M059J (cell line): ENCODE results near the gene DIO3. TPM values are rescaled to one million over a fixed set of nuclear protein-coding genes. Genes with fewer than 3 reads are reported as not detected.
"Not testable (repeated sequence)": the region's sequence is repeated elsewhere in the genome, so short reads cannot be mapped to it uniquely, and the experiment has no call there.

Experiments used
- DNase-seq: peaks from one replicate; pipeline ENCODE4 v3.0.0-alpha.2; 2012; ENCODE audit warnings: low read depth
- total RNA-seq: library from RNA; depleted of rRNA; stranded (reverse); fragments of >200 nt; shearing (Covaris generic); gene quantifications from 2 replicates; pipeline ENCODE4 v1.2.3, GENCODE V29; 2014

The DIO3 gene
- total RNA-seq, 1 experiment from 2014 or later, result not detected

DNA sequence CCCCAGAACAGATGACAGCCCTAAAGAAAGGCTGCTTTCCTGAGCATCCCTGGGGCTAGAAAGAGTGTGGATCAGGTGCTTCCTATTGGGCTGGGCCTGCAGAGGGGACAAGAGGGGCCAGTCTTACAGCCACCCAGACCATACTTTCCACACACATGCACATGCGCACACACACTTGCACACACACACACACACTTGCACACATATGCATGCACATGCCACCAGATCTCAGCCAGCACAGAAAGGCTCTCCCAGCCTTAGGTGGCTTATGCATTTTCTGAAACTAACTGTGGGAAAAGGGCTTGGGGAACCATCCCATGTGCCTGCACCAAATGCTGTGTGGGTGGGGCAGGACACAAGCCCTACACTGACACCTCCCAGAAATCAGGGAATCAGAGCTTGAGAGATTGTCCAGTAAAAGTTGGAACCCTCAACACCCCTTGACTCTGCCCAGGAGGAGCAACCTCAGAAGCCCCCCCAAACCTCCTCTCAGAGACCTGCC is 2.5 kb upstream of the DIO3 start:
- no peak for DNase-seq

DNA sequence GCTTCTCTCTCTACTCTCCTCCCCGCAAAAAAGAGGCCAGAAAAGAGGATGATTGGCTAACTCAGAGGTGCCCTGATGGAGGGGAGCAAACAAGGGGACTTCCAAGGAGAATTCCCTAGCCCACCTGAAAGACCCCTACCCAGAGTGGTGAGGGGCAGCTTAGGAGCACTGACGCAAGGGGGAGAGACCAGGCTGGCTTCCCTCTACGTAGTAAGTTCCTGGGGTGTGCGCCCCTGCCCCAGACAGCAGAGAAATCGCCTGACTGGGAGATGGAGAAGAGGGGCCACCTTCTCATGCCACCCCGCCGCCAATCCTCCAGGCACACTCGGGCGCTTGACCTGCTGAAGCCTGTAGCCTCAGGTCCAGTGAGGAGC is 2.1 kb upstream of the DIO3 start:
- no peak for DNase-seq

GRCh38 chr14:101559624-101560533 is 1.4 kb upstream of the DIO3 start:
- no peak for DNase-seq

DNA sequence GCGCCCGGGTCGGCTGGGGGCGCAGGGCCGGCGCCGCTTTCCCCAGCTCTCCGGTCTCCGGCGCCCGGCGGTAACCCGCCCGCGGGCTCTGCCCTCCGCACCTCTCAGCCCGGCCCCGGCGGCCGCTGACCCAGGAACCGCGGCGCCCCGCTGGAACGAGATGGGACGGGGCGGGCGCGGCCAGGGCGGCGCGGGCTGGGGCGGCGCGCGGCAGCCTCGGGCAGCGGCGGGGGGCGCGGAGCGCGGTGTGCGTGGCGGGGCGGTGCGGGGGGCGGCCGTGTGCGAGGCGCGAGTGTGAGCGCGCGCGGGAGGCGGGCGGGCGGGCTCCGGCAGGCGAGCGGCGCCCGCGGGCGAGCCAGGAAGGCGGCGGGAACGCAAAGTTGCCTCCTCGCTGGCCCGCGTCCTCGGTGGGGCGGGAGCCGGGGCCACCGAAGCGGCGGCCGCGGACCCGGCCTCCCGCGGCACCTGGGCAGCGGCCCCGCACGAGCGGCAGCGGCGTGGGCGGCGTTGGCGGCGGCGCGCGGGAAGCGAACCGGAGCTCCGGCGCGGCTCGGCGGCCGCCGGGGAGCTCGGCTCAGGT is 671 bp upstream of the DIO3 start:
- no peak for DNase-seq

DNA sequence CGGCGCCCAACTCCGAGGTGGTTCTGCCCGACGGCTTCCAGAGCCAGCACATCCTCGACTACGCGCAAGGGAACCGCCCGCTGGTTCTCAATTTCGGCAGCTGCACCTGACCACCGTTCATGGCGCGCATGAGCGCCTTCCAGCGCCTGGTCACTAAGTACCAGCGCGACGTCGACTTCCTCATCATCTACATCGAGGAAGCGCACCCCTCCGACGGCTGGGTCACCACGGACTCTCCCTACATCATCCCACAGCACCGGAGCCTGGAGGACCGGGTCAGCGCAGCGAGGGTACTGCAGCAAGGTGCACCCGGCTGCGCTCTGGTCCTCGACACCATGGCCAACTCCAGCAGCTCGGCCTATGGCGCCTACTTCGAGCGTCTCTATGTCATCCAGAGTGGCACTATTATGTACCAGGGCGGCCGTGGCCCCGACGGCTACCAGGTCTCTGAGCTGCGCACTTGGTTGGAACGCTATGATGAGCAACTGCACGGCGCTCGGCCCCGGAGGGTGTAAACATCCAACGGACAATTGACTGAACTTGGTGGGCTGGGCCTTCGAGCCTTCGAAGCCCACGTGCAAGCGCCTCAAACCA is 699 bp downstream of the DIO3 start:
- no peak for DNase-seq

GRCh38 chr14:101562659-101563351 is 1.5 kb downstream of the DIO3 start:
- DNase-seq, result no peak

GRCh38 chr14:101563352-101563653 is 2.0 kb downstream of the DIO3 start:
- DNase-seq, result no peak

- no peak for DNase-seq
Measured at GRCh38 chr14:101563654-101564443, 2.6 kb downstream of the DIO3 start.

DNA sequence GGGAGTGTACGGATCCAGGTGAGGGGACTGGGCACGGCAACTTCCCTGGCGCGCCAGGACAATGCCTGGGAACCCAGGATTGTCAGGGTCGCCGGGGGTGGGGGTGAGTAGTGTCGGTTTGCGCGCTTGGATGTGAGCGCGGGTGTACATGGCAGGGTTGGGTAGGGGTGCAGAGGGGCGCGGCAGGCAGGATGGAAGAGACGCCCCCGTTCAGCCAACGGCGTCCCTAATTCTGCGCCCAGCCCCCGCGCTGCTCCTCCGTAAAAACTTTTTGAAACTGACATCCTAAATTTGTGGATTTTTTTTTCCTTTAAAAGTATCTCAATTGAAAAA is 3.1 kb downstream of the DIO3 start:
- DNase-seq, result no peak

DNA sequence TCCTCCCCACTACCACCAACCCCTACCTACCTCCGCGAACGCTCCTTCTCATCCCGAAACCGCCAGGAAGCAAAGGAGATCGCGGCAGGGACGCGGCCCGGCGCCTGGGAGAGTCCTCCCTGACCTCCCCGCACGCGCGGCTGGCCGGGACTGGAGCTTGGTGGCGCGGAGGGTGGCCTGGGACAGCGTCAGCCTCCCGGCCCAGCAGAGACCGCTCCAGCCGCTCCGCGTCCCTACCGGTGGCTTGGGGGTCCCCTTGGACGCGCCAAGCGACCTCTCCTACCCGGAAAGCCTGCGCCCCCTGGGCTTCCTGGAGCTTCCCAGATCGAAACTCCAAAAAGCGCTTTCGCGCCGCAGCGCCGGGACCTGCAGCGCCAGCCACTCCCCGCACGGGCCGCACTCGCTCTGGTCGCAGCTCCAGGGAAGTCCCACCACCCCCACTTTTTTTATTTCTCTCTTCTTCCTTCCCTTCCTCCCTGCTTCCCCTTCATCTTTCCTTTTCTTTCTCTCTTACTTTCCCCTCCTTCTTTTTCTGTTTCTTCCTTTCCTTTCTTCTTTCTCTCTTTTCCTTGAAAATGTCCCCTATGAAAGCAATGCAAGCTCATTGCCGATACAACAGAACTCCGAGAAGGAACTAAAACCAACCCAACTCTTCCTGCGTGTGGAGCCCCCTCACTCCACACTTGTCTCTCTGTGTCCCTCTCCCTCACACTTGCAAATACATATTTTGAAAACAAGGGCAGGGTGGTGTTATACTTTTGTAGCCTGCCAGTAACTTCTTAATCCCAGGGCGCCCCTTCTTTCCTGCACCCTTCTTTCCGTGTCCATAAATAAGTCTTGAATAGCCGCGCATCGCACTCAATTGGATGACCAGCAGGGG is 3.8 kb downstream of the DIO3 start:
- DNase-seq, result no peak

DNA sequence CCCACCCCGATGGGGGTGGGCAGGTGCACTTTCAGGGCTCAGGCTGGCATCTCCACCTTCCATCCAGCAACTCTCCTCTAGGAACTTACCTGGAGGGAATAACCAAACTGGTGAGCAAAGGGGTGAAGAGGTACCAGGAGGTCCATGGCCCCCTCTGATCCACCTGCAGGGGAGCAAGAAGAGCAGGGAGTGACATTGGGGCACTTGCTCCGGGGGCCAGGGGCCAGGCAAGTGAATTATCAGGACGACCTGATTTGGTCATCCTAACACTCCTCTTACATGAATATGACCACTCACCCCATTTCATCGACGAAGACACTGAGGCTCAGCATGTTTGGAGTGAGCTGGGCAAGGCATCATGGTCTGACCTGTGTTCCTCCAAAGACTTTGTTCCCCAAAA is 6.0 kb downstream of the DIO3 start:
- no peak for DNase-seq

GRCh38 chr14:101571004-101571403 is 9.7 kb downstream of the DIO3 start:
- DNase-seq, result no peak

DNA sequence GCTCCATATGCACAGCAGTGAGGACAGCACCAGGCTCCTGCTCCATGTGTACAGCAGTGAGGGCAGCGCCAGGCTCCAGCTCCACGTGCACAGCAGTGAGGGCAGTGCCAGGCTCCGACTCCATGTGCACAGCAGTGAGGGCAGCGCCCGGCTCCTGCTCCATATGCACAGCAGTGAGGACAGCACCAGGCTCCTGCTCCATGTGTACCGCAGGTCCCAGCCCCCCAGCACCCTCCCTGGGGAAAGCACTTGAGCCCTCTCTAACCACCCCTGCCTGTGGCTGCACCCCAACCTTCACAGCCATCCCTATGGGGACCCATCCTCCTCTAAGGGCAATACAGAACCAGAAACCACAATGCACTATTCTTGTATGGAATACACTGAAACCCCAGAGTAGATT is 11.2 kb downstream of the DIO3 start:
- DNase-seq, result not testable (repeated sequence)

GRCh38 chr14:101573289-101573688 is 12.0 kb downstream of the DIO3 start:
- DNase-seq, result no peak

- DNase-seq, result no peak
Measured at GRCh38 chr14:101575581-101575980, 14.3 kb downstream of the DIO3 start.

DNA sequence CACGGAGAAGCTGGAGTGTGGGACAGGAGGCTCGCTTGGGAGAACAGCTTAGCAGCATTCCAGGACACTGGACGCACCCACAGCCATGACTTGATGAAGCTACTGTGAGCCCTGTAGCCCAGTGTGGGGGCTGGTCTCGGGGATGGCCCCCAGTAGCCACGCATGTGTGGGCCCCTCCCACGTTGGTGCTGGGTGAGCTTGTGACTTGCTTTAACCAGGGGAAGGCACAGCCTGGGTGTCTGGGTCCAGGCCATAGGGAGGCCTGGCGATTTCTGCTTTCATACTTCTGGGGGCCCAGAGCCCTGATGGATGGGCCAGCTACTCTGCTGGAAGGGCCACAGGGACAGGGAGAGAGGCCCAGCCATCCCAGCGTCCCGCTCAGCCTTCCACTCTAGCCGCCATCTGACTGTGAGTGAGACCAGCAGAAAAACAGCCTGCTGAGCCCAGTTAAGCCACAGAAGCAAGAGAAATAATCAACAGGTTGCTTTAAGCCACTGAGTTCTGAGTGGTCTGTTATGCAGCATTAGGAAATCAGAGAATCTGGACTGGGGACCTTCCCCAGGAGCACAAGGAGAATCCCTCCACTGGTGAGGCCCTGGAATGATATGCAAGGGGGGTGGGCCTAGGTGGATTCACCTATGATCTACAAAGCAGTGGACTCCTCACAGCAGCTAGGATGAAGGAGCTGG is 16.1 kb downstream of the DIO3 start:
- DNase-seq, result no peak

DNA sequence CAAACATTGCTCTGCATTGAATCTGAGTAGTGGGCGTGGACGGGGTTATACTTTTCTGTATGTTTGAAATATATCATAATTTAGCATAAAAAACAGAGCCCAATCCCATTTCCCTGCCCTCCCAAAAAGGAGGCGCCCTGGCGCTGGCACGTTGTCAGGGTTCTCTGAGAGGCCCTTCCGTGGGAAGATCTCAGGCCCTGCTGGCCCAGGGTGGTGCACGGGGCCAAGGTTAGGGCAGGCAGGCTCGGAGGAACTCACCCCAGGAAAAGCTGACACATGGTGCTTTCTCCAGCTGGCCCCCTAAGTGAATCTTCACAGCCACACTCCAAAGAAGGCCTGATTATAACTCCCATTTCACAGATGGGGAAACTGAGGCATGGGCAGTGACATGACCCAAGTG is 17.2 kb downstream of the DIO3 start:
- no peak for DNase-seq

- no peak for DNase-seq
Measured at GRCh38 chr14:101579372-101580080, 18.2 kb downstream of the DIO3 start.

GRCh38 chr14:101581806-101582205 is 20.5 kb downstream of the DIO3 start:
- no peak for DNase-seq

GRCh38 chr14:101582294-101582693 is 21.0 kb downstream of the DIO3 start:
- no peak for DNase-seq
